HG03457 (cell line): ENCODE data around the gene FRMD6.
"Not testable (repeated sequence)": the region's sequence is repeated elsewhere in the genome, so short reads cannot be mapped to it uniquely, and the experiment has no call there.

Source experiments
- ATAC-seq: cut with Tn5 transposase; IDR thresholded peaks from one replicate; pipeline ENCODE4 v1.9.1; 2021; ENCODE audit warnings: moderate number of reproducible peaks; ENCODE audit not compliant: unreplicated experiment

FRMD6 gene

DNA sequence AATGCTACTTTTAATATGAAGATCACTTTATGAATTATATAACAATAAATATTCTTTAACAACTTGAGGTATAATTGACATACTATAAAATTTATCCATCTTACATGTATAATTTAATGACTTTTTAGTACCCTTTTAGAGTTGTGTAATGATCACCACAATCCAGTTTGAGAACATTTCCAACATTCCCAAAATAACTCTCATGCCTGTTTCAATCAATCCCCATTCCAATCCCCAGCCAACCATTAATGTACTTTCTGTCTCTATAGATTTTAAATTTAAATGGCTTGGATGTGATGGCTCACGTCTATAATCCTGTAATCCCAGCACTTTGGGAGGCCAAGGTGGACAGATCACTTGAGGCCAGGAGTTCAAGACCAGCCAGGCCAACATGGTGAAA is 23.5 kb upstream of the FRMD6 start:
- ATAC-seq: no peak

DNA sequence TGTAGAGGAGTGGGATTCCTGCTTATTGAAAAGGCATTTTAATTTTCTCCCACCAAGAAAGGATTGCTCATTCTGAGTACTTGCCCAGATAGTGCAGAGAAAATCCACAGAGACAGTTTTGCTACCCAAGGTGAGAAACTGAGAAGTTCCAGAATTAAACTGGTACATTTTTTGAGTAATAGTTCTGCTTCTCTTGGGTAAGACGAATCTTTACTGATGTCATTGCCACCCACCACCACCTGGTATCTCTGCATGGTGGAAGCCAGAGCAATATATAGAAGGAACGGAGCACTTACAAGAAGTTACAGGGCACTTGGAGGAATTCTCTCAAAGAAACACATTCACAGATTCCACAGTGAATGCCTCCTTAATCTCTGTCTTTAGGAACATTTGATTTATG is 20.7 kb upstream of the FRMD6 start:
- ATAC-seq: no peak

DNA sequence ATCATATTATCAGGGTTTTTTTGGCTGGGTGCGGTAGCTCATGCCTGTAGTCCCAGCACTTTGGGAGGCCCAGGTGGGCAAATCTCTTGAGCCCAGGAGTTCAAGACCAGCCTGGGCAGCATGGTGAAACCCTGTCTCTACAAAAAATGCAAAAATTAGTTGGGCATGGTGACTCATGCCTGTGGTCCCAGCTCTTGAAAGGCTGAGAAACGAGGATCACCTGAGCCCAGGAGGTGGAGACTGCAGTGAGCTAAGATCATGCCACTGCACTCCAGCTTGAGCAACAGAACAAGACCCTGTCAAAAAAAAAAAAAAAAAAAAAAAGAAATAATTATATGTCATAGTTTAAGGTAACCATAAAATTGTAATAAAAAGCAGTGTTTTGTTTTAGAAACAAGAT is 18.4 kb upstream of the FRMD6 start:
- not testable (repeated sequence) for ATAC-seq

DNA sequence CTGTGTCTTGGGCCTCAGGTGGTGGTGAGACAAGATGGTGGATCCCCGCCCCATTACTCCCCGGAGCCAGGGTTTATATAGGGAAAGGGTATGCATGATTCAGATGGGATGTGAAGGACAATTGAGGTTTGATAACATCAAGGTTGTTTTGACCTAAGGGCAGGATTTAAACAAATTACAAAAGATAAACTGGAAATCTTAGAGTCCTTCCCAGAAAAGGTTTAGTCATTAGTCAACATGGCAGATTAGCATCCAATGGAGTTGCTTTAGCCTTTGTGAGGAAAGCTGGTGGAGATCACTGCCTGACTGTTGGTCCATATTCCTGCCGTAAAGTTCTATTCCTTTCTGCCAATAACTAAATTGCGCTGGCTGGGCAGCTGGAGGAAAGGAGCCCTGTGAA is 15.6 kb upstream of the FRMD6 start:
- ATAC-seq: no peak

DNA sequence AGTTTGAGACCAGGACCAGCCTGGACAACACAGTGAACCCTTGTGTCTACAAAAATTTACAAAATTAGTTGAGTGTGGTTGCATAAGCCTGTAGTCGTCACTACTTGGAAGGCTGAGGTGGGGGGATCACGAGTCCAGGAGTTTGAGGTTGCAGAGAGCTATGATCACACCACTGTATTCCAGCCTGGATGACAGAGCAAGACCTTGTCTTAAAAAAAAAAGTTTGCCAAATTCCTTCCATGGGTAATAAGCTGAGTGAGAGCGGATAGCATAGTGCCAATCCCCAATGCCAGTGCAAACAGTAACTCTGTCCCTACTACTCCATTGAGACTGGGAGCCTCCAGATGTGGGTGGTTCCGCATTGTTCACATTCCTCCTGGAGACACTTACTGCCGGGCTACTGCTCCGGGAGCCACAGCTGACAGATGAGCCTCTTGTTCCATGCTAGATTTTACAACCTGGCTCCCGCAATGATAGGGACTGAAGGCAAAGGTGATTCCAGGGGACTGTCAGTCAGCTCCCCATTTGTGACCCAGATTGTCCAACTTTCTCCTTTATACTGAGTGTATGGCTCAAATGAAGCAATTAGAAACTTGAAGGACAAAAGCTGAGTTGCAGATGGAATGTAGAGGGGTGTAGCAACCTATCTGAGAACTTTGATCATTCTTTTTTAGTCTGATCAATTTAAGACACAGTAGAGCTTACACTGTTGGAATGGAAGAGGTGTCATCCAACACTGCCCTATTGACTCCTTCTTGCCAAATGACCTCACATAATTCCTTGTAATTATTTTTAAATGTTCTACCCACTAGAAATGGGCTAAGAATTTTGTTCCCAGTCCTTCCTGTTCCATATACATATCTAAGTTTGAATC is 13.4 kb upstream of the FRMD6 start:
- no peak for ATAC-seq

DNA sequence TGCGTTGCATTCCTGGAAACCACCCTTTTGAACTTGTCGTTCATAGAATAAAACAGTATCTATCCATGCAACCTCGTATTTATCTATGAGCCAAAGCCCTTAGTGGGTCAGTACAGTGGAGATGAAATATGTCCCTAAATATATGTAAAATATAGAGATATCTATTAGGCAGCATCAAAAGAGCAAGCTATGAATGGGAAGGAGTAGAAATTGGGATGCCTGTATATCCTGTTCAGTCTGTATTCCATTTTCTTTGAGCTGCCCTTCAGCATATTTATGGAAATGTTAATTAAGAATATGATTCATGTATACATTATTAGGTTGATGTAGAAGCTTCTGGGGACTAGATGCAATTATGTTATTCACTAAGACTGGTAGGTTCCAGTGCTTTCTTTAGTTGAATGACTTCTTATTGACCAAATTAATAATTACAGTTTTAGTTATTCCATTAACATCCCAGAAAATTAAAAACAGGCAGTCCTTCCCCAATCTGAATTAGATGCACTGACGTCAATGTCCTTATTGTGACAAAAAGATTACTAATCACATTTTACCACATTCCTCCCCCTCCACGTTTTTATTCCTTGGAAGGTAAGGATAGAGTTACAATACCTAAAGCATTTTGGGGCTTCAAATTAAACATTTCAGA is 11.9 kb upstream of the FRMD6 start:
- no peak for ATAC-seq

DNA sequence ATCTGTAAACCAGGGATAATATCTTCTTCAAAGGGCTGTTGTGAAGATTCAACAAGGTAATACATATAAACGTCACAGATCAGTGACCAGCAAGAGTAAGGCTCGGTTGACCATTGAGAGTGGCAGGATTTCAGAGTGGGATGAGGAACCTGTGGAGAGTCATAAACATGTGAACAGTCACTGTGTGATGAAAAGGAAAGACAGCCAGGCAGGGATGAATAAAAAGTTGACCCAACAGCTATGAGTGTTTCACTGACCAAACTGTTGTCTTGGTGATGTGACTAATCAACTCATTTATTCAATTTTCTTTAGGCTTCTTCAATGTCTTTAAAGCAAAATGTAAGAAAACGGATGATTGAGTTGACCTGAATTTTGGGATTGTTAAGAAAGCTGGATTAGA is 8.6 kb upstream of the FRMD6 start:
- no peak for ATAC-seq

DNA sequence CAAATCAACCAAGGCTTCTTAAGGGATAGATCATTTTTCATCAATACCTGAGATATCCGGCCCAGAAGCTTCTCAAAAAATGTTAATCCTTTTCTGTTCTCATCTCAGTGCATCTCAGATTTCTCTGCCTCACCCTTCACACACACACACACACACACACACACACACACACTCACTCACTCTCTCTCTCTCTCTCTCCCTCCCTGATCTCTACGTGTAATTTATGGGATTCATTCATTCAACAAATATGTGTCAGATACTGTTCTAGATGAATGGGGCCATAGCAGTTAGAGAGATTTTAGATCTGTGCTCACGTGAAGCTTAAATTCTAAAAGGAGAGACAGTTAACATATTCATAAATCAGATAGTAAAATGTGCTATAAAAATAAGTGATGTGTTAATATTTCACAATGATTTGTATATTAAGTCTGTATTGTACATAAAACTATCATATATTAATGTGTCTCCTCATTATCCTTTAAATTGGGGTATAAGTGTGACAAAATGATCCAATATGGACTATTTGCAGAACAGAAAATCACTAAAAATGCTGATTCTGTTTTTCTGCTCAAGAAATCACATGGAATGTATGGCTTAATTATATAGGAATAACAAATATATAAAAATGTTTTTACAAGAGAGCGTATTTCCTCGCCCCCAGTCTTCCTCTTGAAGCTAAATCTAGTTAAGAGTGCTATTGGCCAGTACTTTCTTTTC is 7.3 kb upstream of the FRMD6 start:
- no peak for ATAC-seq

DNA sequence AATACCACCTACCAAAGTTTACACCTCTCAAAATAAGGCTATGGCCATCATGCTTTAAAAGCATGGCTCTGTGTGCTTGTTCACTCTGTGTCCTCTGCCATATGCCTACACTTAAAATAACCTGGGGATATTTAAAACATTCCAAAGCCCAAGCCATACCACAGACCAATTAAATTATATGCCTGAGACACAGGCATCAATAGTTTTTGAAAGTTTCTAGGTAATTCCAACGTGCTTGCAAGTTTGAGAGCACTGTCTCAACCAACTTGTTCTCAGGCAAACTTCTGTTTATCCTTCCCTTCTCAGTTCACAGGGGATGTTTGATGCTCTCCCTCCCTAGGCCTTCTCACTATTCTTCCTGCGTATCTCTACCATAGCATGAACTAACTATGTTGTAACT is 3.4 kb upstream of the FRMD6 start:
- ATAC-seq: no peak

DNA sequence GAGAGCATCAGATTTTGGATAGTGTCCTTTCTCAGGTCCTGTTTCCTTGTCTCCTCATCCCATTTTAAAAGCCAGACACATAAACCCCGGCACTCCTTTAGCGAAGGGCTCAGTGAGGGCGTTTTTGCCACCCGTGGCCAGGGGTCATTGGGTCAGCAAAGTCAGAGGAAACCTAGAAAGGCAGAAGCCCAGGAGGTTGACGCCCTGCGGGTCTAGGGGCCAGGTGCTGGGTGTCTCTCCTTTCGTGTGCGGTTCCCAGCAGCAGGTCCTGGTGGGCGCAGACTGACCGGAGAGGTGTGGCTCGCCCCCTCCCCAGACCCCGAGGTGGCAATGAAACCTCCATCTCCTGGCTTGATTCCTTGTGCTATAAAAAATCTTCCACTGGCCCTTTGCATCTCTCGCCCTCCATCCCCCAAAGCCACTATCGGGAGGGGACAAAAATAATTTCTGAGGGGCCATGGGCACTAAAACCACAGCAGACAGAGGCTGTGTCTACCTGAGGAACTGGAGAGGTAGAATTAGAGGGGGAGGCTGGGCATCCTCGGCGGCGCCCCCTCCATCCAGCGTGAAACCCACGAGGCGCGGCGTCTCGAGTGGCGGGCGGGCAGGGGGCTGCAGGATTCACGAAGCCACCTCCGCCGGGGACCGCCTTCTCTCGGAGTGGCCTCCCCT is 858 bp upstream of the FRMD6 start:
- ATAC-seq: no peak

DNA sequence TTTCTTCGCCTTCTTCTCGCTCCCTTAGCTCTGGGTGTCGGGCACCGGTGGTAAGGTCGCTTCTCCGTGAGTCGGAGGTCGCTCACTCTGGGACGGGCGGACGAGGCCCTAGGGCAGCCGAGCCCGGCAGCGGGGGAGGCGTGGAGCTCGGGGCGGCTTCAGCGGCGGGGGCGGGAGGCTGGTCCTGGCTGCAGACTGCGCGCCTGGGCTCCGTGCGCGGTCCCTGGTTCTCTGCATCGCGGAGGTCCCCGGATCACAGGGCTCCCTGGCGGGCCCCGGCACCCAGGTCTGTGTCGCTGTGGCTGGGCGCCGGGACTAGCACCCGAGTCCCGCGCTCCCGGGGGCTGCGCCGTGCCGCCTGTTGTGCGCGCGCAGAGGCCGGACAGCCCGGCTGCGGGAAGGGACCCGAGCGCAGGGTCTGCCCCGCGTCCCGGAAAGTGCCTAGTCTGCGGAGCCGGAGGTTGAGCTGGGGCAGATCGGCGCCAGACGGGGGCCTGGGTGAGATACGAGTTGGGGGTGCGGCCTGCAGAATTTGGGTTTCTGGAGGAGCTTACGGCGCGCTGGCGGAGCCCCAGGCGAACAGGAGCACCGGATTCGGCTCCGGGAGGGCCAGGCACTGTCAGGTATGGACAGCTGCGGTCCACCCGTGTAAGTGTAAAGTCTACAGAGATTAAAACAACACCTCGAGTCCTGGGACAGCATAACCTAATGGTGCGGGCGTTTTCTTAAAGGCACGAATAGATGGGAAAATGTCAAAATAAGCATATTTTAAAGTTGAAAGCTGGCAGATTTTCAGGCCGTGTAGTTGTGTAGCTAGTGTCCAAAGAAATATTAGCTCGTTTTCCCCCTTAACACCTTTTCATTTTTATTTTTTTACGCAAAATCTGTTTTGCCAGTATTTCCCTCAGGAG is 713 bp downstream of the FRMD6 start:
- no peak for ATAC-seq

DNA sequence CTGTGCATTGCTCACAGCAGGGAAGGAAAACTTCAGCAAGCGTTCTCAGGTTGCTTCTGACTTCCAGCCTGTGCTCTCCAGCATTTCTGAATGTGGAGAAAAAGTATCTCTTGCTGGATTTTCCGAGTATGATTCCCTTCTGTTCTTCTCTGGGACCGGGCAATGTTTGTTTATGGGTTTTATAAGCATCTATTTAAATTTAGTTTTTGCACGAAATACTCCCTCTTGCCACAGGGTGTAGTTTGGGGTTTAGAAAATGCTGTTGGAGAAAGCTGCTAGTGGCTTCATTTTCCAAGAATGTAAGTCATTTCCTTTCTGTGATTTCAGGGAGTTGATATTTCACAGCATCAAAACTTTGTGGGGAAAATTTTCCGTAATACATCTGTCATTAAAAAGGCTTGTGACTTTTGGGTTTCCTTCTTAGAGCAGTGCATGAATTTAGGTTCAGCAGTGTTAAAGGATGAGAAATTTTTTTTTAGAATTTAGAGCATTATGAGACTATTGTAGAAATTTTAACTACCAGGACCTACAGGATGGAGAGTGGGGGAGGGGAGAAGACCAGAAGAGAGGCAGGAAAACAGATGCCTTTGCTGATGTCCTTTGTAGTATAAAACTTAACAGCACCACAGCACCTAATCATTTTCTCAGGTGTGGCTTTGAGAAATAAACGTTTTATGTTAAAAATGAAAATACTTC is 1.5 kb downstream of the FRMD6 start:
- no peak for ATAC-seq

DNA sequence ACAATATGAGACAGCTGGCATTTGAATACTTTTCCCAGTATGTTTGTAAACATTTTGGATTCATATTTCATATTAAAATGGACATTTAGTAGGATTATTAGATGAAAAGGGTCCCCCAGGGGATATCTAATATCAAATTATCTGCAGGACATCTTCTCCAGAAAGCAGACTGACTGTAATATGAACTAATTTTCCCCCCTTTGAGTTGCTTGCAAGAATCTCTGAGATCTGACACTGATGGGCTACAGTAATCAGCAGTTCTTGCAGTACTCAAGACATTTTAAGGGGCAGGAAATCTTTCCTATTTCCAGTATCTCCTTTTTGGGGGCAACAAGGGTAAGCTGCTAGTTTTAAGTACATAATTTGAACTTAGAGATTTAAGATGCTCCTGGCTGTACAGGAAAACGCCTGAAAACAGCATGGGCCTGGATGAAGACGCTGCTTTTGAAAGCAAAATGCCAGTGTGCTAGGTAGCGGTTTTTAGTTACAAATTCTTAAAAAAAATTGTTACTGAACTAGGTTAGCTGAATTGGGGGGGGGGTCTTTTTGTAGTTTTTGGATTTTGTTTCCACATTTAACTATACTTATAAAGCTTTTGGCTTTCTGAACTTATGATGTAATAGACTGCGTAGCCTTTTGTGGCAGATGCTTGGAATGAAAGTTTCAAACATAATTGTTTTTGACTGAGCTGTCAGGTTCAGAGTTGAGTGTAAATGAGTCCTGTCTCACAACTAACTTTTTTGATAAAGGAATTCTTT is 2.2 kb downstream of the FRMD6 start:
- ATAC-seq: no peak

DNA sequence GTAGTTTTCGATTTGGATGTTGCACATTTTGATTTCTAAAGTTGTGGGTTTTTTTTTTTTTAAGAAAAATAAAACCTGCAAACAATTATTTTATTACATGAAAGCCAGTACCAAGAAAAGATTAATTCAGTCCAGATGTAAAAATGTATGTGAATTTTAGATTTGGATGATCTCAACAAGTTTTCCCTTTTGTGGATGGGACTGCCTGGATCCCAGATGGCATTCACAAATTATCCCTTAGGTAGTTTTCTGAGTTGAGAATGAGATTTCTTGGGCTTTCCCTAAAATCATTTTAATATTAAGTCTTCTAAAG is 2.8 kb downstream of the FRMD6 start:
- ATAC-seq: no peak

DNA sequence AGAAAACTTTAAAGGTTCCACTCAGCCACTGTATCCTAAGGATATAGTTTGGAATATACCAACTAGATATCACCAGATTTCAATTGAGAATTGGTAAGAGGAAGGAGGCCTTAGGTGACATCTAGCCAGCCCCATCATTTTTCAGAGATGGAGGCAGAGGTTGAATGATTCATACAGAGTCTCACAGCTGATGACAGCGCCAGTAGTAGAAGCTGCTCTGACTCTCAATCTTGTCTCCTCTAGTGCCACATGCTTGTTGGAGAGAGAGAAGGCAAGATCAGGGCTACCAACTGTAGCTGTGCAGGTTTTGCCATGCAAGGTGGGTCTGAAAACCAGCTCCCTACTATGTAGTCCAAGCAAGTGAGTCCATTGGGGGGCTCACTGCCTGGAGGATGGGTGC is 6.1 kb downstream of the FRMD6 start:
- no peak for ATAC-seq

DNA sequence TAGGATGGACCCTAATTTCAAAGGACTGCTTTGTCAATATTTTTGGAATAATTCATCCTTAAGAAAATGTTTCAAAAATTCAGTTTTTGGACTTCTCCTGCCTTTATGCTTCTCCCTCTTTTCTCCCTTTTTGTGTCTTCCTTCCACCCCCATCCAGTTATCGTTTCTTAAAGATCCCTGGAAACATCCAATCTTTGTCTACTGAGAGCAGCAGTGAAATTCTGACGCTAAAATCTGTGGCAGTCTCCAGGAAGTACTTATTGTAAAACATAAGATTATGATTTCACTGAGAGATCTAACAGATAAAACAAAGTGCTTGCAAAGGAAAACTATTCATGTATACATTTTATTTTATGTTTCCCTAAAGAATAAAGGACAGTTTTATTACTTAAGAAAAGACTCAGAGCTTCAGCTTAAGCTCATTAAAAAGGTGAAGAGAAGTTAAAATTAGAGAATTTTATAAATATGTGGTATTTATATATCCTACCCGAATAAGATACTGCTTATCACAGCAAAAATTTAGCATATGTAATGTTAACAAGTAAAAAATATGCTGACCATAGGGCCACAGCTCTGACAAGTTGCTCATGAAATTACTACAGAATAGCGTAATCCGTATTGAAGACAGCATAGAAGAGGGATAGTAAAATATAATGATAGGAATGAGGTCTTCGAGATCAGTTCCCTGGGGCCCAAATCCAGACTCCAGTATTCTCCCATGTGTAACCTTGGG is 6.9 kb downstream of the FRMD6 start:
- ATAC-seq: no peak

DNA sequence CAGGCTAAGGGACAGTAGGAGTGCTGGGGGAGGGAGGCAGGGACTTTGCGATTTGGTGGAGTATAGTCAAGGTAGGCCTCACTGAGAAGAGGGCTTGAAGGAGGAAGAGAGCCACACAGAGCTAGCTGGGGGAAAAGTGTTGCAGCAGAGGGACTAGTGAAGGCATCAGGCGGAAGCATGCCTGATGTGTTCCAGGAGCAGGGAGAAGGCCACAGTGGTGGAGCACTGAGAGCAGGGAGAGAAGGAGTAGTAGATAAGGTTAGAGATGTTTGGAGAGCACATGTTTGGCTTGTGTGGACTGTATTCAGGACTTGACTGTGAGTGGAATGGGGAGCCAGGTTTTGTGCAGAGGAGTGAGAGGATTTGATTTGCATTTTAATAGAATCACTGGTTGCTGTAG is 9.0 kb downstream of the FRMD6 start:
- ATAC-seq: no peak

DNA sequence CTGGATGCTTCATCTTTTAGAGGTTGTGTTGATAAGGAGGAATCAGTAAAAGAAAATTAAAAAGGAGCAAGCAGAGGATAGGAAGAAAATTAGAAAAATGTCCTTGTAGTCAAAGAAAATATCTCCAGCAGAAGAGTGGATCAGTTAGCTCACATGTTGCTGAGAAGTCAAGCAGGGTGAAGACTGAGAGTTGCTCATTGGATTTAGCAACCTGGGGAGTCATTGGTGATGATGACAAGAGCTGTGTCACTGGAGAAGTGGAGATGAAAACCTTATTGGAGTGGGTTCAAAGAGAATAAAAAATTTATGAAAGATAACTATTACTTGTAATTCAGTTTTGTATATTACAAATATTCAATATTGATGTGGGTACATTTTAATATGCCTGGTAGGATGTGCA is 9.8 kb downstream of the FRMD6 start:
- no peak for ATAC-seq
